Measurements from ENCODE around the gene KPNA1.

The KPNA1 gene

DNA sequence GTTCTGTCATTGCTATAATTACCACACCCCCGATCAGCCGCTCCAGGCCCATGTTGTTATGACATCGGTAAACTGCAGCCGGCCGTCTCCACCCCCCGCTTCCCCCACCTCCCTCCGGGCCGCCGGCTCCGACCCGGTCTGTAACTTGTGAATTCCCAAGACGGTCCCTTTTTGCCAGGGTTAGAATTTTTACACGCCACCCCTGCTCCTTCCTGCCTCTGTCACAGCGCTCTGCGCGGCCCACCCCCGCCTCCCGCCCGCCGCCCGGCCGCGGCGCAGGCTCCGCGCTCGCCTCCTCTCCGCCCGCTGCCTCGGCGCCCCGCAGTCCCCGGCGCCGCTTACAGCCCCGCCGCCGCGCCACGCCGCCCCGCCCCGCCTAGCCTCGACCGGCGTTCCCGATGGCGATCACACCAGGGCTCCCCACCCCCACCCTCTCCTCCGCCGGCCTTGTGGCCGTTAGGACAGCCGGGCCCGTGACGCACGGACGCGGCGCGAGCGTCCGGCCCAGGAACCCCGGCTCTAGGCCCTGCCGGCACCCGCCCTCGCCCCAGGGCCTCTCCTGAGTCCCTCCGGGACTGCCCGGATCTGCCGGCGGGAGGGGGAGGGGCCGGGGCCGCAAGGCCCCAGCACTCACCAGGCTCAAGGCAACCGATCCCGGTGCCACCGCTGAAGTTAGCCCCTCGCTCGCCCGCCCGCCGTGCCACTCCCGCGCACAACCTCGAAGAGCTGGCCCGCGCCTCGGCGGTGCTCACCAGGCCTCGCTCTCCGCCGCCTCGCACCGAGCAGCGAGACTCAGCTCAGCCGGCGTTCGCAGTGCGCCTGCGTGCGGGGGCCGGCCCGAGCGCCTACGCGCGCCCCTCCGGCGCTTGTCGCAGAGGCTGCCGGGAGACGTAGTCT is at the start of gene KPNA1:
KPNA1 (minus strand) TSS at position 817 of the 897 bp plus-strand sequence. CDS start 18,374 bp downstream, outside the sequence.
- peak; percentile 96 for DNase-seq

DNA sequence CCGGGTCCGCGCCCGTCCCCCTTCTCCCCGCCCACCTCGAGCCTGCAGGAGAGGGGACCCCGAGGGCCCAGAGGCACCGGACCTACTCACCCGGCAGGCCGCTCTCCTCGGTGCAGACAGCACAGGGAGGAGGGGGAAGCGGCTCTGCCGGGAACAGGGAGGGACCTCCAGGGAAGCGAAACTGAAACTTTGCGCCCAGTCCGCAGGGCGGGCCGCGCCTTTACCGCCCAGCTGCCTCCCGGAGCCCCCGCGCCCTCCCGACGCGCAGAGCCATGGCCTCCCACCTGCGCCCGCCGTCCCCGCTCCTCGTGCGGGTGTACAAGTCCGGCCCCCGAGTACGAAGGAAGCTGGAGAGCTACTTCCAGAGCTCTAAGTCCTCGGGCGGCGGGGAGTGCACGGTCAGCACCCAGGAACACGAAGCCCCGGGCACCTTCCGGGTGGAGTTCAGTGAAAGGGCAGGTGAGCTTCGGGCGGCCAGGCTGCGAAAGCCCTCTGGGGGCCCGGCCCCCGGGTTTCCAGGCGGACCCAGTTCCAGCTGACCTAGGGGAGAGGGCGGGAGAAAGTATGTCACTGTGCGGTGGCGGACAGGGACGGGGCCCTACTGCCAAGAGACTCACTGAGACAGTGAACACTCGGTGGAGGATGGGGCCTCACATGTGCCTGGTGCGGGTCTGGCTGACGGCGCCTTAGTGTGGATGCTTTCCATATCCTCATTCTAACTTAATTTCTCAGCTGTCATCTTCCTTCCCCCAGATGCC is 49.6 kb upstream of the KPNA1 start, which contains the start of the genes DTX3L and PARP9:
DTX3L (plus strand) TSS at position 184 of the 758 bp plus-strand sequence; CDS start at position 273, 89 bp downstream.
PARP9 (minus strand) TSS at position 146 of the 758 bp plus-strand sequence. CDS start 4,680 bp downstream, outside the sequence.
- peak; percentile 87 for DNase-seq

DNA sequence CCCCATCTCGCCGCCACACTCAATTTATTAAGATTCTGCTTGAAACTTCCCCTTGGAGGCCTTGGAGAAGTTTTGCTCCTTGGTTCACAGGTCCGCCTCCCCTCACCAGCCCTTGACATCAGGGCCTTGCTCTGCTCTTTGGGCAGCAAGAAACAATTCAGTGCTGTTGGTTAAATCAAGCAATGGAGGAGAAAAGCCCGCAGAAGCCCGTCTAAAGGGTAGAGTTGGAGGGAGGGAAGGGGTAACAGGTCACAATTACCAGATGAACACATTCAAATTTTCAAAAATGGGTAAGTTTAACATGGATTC is 48.9 kb upstream of the KPNA1 start:
- no peak for DNase-seq

DNA sequence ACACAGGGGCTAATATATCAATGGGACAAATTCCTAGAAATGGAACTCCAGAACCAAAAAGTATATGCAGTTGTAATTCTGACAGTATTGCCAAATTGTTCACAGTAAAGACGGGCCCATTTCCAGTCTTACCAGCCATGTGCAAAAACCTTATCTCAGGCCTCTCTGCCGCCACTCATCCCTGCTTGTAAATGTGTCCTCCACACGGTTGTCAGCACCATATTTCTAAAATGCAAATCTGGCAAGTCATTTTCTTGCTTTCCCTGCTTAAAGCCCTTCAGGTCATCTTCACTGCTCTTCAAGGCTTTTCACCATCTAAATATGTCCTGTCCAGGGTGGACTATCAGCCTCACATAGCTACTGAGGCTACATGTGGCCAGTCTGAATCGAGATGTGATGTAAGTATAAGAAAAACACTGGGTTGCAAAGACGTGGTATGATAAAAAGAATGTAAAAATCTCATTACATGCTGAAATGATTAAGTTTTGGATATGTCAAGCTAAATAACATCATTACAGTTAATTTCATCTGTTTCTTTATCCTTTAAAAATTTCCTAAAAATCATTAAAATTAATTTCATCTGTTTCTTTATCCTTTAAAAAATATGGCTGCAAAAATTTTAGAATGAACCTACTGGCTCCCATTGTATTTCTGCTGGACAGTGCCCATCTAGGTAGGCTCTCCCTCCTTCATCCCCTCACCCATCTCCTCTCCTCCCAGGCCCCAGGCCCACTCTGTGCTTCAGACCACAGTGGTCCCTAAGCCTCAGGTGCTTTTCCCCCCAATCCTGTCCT is 48.4 kb upstream of the KPNA1 start:
- DNase-seq = no peak

DNA sequence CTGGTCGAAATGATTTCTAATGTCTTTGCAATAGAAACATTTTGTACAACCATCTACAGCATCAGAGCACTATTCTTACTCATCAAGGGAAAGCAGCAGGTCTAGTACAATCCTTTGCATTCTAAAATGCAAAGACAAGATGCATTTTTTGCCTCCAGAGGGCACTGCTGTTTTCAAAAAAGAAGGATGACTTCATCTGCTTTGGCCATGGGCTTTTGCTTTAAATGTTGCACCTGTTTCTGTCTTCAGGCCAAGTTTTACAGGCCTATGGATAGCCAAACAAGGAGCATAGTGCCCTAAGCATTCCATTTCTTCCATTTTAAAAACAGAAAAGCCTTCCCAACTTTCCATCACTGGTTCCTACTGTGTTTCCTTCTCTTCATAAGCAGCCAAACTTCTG is 45.9 kb upstream of the KPNA1 start:
- DNase-seq = peak; percentile 63

DNA sequence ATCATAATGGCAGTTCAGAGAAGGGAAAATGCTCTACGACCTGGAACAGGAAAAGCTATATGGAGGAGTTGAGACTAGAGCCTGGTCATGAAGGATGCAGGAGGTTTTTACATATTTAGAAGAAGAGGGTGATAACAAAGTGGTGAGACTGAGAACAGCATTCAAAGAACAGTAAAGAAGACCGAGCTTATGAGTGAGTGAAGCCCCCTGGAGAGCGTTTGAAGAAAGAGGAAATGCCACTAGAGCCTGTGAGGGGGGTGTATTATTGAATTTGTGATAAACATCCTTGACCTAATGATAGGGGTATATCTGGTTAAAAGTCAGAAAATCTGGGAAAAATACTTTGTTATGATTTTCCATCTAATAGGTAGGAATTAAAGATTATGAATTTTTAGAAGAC is 45.2 kb upstream of the KPNA1 start:
- DNase-seq = no peak

DNA sequence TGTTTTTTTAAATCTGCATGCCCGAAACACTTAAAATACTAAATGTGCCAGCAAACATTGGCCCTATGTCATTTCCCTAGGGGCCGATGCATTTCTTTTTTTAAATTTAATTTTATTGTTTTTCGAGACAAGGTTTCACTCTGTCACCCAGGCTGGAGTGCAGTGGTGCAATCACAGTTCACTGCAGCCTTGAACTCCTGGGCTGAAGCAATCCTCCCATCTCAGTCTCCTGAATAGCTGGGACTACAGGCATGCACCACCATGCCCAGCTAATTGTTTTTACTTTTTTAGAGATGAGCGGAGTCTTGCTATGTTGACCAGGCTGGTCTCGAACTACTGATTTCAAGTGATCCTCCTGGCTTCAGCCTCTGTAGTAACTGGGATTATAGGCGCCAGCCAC is 43.9 kb upstream of the KPNA1 start:
- DNase-seq = no peak

DNA sequence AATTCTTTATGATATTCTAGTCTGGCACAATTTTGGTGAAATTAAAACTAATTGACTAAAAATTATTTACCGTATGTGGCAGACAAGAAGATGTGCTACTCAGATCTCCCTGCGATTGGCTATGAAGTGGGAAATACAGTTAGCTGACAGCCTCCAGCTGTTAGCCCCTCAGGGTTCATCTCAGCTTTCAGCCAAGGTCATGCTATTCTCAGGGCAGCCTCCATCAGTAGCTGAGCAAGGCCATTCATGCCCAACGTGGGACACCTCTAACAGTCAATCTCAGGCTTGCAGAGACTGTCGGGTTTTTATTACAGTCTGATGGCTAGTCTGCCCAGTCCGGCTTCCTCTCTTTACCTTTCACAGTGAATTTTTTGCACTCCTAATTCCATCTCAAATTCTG is 42.6 kb upstream of the KPNA1 start:
- no peak for DNase-seq

DNA sequence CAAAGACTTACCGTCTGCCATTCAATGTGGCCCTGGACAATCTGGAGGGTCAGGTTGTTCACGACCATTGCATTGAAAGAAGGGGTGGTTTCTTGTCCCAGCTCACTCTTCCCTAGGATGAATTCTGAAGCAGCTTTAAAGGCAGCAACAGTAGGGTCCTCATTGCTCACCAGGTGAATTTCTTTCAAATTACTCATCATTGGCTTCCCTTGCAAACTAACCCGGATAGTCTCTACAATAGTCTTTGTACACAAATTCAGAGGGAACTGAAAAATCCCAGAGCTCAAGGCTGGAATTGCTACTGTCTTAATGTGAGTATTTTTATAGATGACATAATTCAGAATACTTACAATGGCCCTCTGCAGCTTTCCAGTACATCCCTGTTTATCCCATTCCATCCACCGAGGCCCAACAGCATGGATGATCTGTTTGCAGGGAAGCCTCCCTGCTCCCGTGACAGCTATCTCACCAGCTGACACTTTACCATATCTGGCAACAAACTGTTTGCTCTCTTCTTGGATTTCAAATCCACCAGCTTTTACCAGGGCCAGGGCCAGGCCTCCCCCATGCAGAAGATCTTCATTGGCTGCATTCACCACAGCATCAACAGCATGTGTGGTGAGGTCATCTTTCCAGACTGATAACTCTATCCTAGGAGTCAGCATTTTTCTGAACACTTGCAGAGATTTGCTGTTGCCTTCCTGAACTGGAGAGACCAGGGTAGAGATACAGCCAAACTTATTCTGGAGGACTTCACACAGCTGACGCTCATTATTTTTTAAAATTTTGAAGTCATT is 40.7 kb upstream of the KPNA1 start:
- peak; percentile 23 for DNase-seq

DNA sequence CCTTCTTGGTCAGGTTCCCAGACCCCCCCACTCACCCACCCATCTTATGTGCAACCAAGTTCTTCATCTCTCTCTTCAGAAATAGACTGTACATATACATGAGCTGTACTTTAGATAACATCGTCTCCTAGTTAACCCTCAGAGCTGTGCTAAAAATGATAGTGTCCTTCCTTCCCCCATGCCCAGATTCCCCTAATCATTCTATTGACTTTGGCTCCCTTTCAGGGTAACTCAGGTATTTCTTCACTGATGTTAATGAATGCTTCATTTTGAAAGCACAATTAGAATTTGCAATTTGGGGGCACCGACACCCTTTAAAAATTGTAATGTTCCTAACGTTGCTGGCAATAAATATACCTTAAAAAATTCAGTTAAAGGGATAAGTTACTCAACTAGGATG is 38.4 kb upstream of the KPNA1 start:
- no peak for DNase-seq

DNA sequence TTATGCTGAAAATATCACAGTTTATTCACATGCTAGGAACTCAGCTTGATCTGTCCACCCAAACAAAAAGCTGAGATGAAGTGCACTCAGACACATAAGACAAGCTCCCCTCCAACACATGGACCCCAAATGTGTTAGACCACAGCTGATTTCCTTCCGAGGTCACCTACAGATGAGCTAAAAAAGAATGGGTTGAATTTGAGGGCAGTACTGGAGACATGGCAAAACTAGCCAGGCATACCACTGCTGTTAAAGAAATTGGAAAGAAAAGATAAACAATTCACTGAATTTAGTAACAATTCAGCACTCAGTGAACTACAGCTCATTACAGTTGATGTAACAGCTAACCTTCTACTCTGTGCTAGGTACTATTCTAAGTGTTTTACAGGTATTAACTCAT is 33.9 kb upstream of the KPNA1 start:
- DNase-seq = no peak

DNA sequence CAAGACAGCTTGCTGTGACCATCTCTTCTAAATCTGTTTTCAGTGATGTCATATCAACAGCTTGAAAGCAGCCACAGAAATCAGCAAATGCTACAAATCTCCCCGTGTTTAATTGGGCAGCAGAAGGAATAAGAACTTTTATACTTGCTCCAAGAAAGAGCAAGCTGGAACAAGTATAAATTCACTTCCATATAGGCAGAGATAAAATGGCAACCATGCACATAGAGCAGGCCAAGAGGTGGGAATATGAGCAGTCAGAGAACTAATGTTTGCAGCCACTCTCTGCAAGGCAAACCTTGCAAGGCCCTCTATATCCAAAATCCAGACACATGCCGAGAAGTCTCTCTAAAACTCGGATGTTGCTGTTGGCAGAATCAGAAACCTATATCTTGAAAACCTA is 33.3 kb upstream of the KPNA1 start:
- DNase-seq = no peak

DNA sequence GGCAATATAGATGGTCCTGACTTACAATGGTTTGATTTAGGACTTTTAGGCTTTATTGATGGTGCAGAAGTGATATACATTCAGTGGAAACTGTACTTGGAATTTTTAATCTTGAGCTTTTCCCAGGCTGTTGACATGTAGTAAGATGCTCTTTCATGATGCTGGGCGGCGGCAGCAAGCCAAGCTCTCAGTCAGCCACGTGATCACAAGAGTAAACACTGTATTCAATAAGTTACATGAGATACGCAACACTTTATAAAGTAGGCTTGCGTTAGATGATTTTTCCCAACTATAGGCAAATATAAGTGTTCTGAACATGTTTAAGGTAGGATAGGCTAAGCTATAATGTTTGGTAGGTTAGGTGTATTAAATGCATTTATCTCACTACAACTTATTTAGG is 31.4 kb upstream of the KPNA1 start:
- DNase-seq = no peak

DNA sequence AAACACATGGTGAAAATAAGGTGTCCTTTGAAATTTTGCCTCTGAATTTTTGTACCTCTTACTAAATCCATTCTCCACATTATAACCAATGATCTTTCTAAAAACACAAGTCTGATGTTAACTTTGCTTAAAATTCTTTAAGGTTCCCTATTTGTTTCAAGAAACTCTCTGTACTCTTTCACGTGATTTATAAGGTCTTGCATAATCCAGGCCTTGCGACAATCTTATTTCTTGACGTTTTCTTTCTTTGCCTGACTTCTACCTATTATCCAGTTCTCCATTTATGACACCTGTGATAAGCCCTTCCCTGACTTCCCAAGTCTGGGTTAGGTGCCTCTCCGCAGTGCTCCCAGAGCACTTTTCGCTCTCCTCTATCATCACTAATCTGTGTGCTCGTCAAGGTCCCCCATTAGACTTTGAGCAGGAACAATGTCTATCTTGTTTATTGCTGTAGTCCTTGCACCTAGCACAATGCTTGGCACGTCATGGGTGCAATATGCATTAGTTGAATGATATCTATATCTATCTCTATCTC is 24.3 kb upstream of the KPNA1 start:
- DNase-seq = no peak

DNA sequence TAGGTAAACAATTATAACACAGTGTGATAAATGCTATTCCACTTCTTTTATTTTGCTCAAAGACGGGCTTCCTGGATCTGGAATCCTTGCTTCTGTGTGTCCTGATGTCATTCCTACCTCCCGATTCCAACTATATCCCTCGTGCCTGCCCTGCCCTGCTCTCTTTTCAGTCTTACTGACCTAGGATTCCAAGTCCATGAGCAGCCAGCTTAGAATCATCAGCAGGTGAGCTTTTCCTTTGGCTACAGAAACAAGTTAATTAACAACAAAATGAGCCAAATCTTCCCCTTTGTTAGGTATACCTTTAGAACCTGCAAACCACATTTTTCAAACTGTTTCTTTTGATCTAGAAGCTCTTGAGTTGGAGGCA is 21.9 kb upstream of the KPNA1 start:
- no peak for DNase-seq

DNA sequence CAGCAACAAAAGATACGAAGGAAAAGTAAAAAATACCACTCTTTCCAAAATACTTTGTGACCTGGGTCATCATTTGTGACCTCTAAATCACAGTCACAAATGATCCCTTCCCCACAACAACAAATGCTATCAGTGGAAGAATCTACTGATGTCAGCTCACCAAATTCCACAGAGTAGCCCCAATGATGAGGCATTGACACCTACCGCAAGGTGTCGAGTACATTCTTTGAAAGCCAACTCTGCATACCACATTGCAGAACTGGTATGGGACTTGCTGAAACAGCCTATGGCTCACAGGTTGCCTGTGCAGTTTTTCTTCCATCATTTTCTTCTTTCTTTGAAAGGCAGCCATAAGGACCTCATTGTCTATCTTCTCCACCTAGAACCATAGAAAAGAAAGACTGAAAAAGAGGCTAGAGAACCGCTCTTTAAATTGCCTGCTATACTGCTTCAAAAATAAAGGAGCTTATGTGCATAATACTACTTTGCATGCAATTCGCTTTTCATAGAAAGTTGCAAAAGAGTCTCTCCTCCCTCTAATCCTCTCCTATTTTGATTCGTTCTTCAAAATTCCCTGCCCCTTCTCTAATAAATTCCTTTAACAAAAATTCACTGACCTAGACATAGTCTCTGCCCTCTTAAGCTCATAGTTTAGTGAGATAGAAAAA is 21.4 kb upstream of the KPNA1 start:
- DNase-seq = no peak

DNA sequence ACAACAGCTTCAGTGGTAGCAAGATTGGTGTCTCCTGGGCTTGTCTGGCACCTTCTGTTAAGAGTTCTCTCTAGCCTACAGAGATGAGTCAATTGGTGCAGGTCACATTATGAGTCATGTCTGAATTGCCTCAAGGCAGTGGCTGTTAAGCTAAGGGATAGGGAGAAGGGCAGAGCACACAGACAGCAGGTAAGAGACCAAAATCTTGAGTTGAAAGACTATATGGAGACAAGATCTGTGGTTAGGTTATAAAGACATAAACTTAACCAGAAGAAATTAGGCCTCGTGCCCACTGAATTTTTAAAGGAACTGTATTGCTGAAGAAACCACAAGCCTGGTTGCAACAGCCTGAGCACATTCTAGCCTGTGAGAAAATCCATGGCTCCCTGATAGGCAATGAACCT is 19.2 kb upstream of the KPNA1 start:
- DNase-seq = no peak

DNA sequence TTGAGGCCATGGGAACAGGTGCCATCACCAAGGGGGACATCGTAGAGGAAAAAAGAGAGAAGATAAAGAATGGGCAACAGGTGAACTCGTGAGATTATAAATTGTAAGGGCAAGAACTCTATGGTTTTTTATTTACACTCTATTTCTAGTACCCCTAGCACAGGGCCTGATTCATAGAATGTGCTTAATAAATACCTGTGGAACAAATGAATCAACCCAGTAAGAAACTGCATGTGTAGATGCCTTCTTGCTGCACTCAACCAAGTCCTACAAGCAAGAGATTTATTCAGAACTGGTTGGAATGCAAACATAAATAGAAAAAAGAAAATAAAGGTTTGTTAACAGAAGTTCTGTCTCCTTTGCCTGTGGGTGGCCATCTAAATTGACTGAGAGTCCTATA is 18.7 kb upstream of the KPNA1 start:
- DNase-seq = no peak

DNA sequence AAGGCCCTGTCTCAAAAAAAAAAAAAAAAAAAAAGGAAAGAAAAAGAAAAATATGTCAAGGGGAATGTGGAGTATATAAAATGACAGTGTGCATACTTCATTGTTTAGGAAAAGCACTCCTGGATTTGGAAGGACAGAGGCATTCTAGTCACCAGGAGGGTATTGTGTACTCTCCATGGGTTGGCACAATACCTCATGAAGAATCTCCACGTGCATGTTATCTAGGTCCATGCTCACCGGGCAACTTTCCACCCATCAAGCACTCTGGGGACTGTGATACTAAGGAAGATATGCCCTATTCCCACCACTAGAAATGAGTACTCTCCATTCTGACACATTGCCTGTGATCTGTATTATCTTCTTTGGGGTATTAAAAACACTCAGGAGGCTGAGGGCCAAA is 15.4 kb upstream of the KPNA1 start:
- no peak for DNase-seq

DNA sequence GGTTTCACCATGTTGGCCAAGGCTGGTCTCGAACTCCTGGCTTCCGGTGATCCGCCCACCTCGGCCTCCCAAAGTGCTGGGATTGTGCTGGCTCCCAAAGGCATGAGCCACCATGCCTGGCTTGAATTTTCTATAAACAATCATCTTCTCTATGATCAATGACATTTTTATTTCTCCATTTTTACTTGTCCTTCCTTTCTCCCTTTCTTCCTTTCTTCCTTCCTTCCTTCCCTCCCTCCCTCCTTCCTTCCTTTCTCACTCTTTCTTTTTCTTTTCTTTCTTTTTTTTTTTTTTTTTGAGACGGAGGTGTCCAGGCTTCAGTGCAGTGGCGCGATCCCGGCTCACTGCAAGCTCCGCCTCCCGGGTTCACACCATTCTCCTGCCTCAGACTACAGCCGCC is 8.6 kb upstream of the KPNA1 start:
- DNase-seq = no peak

DNA sequence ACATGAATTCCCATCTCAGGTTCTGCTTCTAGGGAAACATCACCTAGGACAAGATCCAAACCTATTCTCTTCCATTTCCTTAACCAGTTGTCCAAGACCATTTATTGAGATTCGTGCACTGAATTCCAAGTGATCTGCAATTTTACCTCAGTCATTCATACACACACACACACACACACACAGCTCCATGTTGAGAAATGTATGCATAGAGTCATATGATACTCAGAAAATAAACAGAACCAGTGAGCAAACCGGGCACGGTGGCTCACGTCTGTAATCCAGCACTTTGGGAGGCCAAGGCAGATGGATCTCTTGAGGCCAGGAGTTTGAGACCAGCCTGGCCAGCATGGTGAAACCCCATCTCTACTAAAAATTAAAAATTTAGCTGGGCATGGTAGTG is 6.1 kb upstream of the KPNA1 start:
- peak; percentile 4 for DNase-seq

DNA sequence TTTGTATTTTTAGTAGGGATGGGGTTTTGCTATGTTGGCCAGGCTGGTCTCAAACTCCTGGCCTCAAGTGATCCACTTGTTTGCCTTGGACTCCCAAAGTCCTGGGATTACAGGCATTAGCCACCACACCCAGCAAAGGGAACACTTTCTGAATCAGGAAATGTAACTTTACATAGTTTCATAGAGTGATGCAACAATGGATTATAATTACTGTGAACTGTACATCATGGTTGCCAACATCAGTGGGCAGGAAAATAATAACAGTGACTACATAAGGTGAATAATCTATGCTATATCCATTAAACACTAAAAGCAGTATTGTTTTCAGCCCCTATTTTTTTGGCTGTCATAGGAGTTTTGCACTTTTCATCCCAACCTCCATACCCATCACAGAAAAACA is 5.0 kb upstream of the KPNA1 start:
- DNase-seq = no peak

All from NCI-H146 (cell line).